ENCODE data around the gene MCEE.
"Not testable (repeated sequence)": the region's sequence is repeated elsewhere in the genome, so short reads cannot be mapped to it uniquely, and the experiment has no call there.

MCEE gene

GRCh38 chr2:71130152-71130904, at the start of gene MCEE, which contains the start of gene MPHOSPH10:
Gene MCEE, minus strand, starts transcription at chr2:71130229. Its CDS starts 10 bp downstream, at chr2:71130219.
Gene MPHOSPH10, plus strand, starts transcription at chr2:71130634. Its CDS starts 32 bp downstream, at chr2:71130666.
- DNase-seq: peak; percentile 92

- not testable (repeated sequence) for DNase-seq
These were observed 48.8 kb upstream of the MCEE start for GRCh38 chr2:71178836-71179235.

- DNase-seq: no peak
These were observed 44.2 kb upstream of the MCEE start for GRCh38 chr2:71174207-71174606.

DNA sequence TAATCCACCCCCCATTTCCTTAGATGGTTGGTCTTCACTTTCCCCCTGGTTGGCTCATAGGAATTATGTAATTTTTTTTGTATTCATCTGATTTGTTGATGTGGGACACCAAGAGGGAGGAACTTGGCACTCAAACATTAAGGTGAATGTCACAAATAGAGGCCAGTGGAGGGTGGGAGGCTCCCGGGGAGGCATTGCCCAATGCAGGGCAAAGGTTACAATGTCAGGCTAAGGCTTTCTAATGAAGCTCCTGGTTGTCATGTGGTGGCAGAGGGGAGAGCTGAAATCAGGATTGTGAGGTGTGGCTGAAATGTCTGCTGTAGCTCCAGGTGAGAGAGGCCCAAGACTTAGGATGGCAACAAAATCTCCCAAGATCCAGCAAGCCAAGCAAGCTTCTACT, 43.1 kb upstream of the MCEE start:
- no peak for DNase-seq

DNA sequence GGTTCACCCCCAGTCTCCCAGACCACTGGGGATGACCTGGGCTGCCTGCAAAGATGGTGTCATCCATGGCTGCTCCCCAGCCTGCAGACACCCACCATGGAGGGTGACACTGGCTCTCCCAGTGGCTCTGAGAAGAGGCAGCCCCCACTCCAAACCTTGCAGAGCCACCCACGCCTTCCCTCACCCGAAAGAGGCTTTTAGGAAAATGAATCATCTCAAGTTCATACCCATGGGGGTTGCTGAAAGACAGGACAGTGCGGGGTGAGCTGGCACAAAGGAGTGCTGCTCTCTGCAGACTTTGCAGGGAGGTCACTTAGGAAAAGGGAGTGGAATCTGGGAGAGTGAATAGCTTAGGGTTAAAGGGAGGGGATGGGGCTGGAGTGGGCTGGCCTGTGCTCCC, 36.8 kb upstream of the MCEE start:
- no peak for DNase-seq

DNA sequence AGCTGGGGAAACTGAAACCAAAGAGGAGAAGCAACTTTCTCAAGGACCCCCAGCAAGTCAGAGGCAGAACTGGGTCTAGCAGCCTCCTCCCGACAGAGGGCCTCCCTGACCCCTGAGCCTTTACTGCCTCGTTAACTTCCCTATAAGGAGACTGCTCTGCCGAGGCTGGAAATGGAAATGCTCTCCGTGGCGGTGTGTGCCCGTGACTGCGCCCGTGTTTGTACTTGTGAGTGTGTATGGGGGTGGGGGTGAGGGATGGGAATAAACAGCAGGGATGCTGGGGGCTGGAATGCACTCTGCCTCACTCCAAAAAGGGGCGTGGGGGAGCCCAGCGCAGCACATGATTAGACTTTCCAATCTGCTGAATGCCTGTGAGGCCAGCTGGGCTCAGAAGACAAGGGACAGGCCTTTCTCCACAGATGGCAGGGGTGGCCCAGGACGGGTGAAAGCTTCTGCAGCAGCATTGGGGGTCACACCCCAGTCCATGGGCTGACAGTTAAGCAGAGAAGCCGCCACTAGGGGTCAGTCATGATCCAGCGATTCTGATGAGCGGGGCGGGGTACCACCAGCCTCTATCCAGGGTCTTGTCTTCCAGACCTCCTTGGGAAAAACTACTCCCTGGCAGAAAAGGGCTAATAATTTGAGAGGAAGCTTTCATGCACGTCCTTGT, 27.2 kb upstream of the MCEE start:
- peak; percentile 61 for DNase-seq

DNA sequence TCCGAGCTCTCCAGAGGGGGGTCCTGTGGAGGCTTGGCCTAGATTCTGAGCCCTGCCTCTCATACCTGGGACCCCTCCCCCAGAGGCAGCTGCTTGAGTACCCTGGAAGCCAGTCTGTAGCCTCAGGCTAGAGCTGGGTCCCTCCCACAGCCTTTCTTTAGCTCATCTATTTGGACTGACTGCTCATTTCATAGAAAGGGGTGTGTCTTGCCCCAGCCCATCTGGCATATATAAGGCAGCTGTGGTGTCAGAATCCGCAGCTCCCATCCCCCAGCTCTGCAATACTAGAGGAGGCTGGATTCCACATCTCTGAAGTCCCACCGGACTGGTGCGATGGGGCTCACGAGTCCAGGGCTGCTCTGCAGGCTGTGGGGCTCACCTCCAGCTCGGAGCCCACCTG, 26.5 kb upstream of the MCEE start:
- DNase-seq: no peak

GRCh38 chr2:71155846-71156245, 25.8 kb upstream of the MCEE start:
- DNase-seq: no peak

- no peak for DNase-seq
These were observed 24.8 kb upstream of the MCEE start for GRCh38 chr2:71154798-71155197.

DNA sequence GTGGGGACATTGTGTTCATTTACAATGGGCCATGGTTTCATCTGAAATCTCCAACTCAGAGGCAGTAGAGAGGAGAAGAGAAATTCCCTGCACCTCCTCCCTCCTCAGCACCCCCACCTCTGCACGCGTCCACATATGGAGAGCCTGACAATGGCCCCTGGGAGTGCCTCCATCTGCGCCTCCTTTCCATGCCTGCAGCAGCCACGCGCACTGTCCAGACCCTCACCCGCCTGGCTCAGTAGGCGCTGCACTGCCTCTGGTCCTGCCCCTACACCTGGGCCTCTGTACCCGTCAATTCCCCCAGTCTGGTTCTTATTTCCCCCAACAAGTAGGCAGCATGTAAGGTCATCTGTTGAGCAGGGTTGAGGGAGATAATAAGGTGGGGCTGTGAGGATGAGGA, 24.2 kb upstream of the MCEE start:
- DNase-seq: no peak

- no peak for DNase-seq
These were observed 23.7 kb upstream of the MCEE start for GRCh38 chr2:71153585-71154224.

- DNase-seq: no peak
These were observed 21.6 kb upstream of the MCEE start for GRCh38 chr2:71151620-71152019.

DNA sequence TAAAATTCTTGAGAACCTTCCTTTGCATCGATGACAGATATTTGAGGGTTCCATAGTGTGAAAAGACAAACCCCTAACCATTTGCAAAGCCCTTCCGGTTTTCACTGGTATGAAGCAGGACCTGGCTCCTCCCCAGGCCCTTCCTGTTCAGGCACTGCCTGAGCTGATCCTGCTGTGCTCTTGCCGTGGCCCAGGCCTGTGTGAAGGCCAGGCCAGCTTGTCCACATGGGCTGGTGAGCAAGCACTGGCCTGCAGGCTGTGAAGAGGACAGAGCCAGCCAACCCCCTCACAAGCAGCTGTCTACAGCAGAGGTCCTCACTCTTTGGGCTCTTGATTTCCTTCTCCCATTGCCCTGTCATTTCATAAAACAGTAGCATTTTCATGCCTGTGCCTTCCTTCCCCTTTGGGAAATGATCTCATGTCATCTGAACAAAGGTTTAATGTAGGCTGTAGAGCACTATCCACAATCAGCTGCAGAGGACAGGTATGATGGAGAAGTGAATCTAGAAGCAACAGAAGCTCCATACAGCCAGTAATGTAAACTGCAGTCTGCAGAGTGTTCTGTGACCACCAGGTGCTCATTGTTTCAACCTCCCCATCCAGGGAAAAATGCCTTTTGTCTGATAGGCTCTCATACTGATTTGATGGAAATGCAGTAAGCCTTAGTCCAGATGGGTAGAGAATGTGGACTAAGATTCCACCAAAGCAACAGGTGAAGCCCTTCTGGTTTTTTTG, 20.2 kb upstream of the MCEE start:
- DNase-seq: no peak

DNA sequence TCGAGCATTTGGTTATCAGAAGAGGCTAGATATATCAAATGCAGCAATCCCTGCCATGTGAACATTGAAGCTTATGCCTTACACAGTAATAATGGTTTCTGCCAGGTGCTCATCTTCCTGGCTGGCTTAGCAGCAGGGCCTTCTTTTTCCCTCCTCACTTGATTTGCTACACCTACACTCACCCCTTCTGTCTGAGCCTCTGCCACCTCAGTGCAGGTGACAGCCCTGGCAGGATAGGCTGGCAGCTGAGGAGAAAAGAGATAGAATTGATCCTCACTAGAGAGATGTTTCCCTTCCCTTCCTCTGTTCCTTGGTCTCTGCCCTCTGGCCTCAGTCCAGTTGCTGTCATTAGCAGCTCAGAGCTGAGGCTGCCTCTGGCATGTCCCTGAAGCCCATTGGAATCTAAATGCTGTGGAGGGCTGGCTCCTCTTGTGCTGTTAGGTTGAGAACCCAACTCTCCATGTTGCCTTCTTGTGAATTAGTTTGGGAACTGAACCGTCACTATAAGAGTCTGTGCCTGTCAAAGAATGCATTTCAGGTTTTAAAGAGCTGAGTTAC, 18.6 kb upstream of the MCEE start:
- DNase-seq: no peak

- DNase-seq: no peak
These were observed 13.8 kb upstream of the MCEE start for GRCh38 chr2:71143782-71144181.

- no peak for DNase-seq
These were observed 6.1 kb upstream of the MCEE start for GRCh38 chr2:71136174-71136573.

- DNase-seq: no peak
These were observed 3.6 kb upstream of the MCEE start for GRCh38 chr2:71133603-71134002.

DNA sequence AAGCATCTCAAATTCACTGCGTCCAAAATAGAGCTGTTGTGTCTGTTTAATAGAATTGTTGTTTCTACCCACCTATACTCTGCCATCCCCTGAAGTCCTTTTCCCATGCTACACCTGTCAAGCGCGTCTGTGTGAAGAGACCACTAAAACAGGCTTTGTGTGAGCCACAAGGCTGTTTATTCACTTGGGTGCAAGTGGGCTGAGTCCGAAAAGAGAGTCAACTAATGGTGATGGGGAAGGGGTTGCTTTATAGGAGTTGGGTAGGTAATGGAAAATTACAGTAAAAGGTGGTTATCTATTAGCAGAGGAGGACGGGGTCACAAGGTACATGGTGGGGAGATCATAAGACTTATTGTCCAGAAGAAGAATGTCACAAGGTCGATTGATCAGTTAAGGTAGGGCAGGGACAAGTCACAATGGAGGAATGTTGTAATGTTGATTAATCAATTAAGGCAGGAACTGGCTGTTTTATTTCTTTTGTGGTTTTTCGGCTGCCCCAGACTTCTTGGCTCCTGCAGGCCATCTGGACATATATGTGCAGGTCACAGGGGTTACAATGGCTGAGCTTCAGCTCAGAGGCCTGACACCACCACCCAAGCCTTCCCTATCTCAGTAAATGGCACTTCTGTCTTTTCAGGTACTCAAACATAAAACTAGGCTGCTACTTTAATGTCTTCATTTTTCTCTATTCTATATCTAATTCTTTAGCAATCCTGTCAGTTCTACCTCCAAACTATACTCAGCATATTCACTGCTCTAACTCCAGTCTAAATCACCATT, 1.5 kb upstream of the MCEE start:
- not testable (repeated sequence) for DNase-seq

DNA sequence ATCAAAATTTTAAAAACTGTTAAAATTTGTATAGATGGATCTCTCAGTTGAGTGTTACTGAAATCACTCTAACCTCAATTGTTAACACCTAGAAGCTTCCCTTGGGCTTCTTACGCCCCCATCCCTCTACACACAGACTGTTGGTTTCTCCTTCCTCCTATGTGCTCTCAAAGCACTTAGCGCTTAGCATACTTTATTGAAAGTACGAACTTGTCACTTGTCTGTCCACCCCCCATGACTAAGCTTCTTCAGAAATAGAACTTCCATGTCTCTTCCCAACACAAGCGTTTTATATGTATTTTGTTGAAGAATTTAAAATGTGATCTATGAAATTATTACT, 846 bp upstream of the MCEE start:
- peak; percentile 29 for DNase-seq

- DNase-seq: no peak
These were observed 202 bp downstream of the MCEE start for GRCh38 chr2:71129902-71130151.

- DNase-seq: no peak
These were observed 721 bp downstream of the MCEE start for GRCh38 chr2:71129114-71129901.

DNA sequence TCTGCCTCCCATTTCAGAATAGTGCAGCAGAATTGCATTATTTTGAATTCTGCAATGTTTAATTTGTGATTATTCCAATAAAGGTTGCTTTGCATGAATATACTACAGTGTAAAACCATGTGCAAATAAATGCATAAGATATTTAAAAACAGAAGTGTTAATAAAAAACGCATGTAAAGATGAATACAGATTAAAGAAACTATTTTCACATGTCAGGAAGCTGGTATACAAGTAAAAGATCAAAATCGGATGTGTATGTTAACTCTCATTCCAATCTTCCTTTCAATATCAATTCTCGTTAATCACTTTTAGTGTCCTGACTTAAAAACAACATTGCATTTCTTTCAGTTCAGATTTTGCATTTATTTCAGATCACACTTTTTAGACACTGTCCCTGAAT, 3.1 kb downstream of the MCEE start:
- DNase-seq: no peak
